Bronchial epithelial cell (primary cell): Measurements from ENCODE around the gene LRRC8B. TPM values are rescaled to one million over a fixed set of nuclear protein-coding genes. Genes with fewer than 3 reads are reported as not detected.

Experiments used
- DNase-seq: peaks from one replicate; pipeline ENCODE4 v3.0.0-alpha.2; 2010; ENCODE audit warnings: low read depth
- FAIRE-seq: peaks from 2 replicates; lab custom pipeline; 2011; peaks lifted over from hg19 to GRCh38; lab: Jason Lieb, UNC
- H3K27me3 ChIP-seq: 2 replicates; pipeline ENCODE4 v1.5.1; 2011; ENCODE audit warnings: low read length; ENCODE audit not compliant: control insufficient read depth, insufficient read depth
- H3K36me3 ChIP-seq: 2 replicates; pipeline ENCODE4 v1.5.1; 2011; ENCODE audit warnings: low read length; ENCODE audit not compliant: control insufficient read depth, insufficient read depth
- H3K4me3 ChIP-seq: 2 replicates; pipeline ENCODE4 v1.5.1; 2011; ENCODE audit warnings: mild to moderate bottlenecking, low read depth, low read length, control low read depth
- CTCF ChIP-seq: IDR thresholded peaks from 2 replicates; pipeline ENCODE4 v1.5.1; 2011; ENCODE audit warnings: mild to moderate bottlenecking, moderate library complexity, low read length, control low read depth, inconsistent platforms; ENCODE audit not compliant: insufficient read depth, severe bottlenecking
- total RNA-seq: library from RNA; depleted of rRNA; stranded (reverse); fragments of >200 nt; gene quantifications from 2 replicates; pipeline ENCODE4 v1.2.1, GENCODE V29; 2014

The LRRC8B gene
- total RNA-seq, 1 donor from 2014 or later, result 7.6 TPM

DNA sequence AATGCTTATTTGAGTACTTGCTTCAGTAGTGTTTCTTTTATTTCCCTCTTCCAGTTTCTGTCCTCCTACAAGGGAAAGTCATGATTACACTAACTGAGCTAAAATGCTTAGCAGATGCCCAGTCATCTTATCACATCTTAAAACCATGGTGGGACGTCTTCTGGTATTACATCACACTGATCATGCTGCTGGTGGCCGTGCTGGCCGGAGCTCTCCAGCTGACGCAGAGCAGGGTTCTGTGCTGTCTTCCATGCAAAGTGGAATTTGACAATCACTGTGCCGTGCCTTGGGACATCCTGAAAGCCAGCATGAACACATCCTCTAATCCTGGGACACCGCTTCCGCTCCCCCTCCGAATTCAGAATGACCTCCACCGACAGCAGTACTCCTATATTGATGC lies 57.9 kb downstream of the LRRC8B start:
- H3K4me3 ChIP-seq, result no peak overlapping the region
- TF ChIP-seq CTCF, result no peak
- H3K27me3 ChIP-seq, result no peaks in the 10 kb centered on the region
- no peak for DNase-seq
- peaks cover 2% of the 10 kb centered on the region for H3K36me3 ChIP-seq
- FAIRE-seq, result no peak

GRCh38 chr1:89584211-89584610 lies 59.6 kb downstream of the LRRC8B start:
- H3K36me3 ChIP-seq, result peaks cover 2% of the 10 kb centered on the region
- DNase-seq, result no peak
- no peaks in the 10 kb centered on the region for H3K27me3 ChIP-seq
- no peak for TF ChIP-seq CTCF
- no peak overlapping the region for H3K4me3 ChIP-seq
- FAIRE-seq, result no peak

DNA sequence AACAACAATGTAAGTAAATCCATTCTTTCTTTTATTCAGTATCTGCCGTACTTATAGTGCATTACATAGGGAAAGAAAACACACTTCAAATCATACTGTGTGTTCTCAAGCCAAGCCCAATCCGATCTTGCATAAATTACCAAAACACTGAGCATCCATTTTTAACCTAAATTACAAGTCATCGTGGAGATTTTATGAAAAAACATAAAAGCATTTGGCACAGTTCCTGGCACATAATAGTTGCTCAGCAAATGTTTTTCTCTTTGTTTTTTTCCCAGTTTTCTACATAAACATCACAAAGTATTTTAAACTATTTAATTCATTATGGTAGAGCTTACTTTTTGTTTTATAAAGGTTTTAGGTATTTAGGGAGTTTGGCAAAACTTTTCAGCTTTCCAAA lies 60.2 kb downstream of the LRRC8B start:
- no peak for DNase-seq
- no peak for TF ChIP-seq CTCF
- no peak overlapping the region for H3K4me3 ChIP-seq
- no peaks in the 10 kb centered on the region for H3K27me3 ChIP-seq
- peaks cover 2% of the 10 kb centered on the region for H3K36me3 ChIP-seq
- no peak for FAIRE-seq

DNA sequence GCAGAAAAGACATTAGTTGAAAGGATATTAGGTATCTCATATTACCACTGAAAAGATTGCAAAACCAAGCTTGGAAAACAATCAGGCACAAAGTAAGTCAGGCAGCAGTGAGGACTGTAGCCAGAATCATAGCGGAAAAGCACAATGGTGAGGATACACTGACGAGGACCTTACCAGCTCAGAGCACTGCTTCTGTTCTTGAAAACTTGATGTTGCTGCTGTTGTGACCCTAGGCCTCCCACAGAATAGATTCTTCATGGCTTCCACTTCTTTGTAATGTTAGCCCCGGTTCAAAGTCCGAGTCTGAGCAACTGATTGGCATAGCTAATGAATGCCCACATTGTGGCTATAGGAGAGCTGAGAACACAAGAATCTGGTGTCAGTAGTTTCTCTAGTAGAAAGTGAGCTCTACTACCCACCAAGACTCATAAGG lies 63.1 kb downstream of the LRRC8B start:
- Histone ChIP-seq H3K4me3 (no peak overlapping the region), H3K36me3 (peaks cover 2% of the 10 kb centered on the region), H3K27me3 (no peaks in the 10 kb centered on the region)
- FAIRE-seq, result peak; percentile 23
- TF ChIP-seq CTCF, result no peak
- no peak for DNase-seq

- TF ChIP-seq CTCF, result no peak
- H3K36me3 ChIP-seq, result no peaks in the 10 kb centered on the region
- H3K27me3 ChIP-seq, result no peaks in the 10 kb centered on the region
- FAIRE-seq (no peak), DNase-seq (no peak)
- no peak overlapping the region for H3K4me3 ChIP-seq
Measured at GRCh38 chr1:89588480-89588879, 63.9 kb downstream of the LRRC8B start.

- no peaks in the 10 kb centered on the region for H3K36me3 ChIP-seq
- TF ChIP-seq CTCF, result no peak
- H3K4me3 ChIP-seq, result no peak overlapping the region
- H3K27me3 ChIP-seq, result no peaks in the 10 kb centered on the region
- FAIRE-seq, result no peak
- no peak for DNase-seq
Measured at GRCh38 chr1:89589515-89589914, 64.9 kb downstream of the LRRC8B start.
